SK-N-SH (cell line): ENCODE measurements around the gene USP32. TPM values are rescaled to one million over a fixed set of nuclear protein-coding genes. Genes with fewer than 3 reads are reported as not detected.

ENCODE experiments used
- CTCF ChIA-PET: fragments of 300-600, 350-600 bp; formaldehyde crosslinking; extraction: SDS; loops from one replicate; lab custom pipeline; 2021; lab: Yijun Ruan, JAX
- POLR2A ChIA-PET: fragments of 350-600 bp; sonication (Branson Sonifier 250); formaldehyde crosslinking; extraction: SDS; loops from one replicate; lab custom pipeline; 2020; ENCODE audit warnings: antibody characterized with exemption, inconsistent platforms; lab: Yijun Ruan, JAX
- DNase-seq: peaks from one replicate; pipeline ENCODE4 v3.0.0; 2012
- H2AFZ ChIP-seq: fragments of 200-600 bp; sonication (generic); 2 replicates; pipeline ENCODE4 v1.8.1; 2016; ENCODE audit warnings: antibody characterized with exemption, mild to moderate bottlenecking, low read depth
- H3F3A ChIP-seq: fragments of 200-600 bp; sonication (generic); replicated peaks from 2 replicates; pipeline ENCODE3; 2016; ENCODE audit warnings: antibody characterized with exemption, mild to moderate bottlenecking; ENCODE audit not compliant: insufficient read depth
- H3K27ac ChIP-seq, 2 experiments: fragments of 200-500 bp in 1 of 2; fragments of 200-600 bp in 1 of 2; sonication (Bioruptor generic) in 1 of 2; sonication (generic), shearing (Covaris generic) in 1 of 2; 2 replicates each; pipeline versions ENCODE4 v1.5.1 to v1.6.1; 2014 to 2016; ENCODE audit warnings: low read depth in 2 of 2, inconsistent platforms in 1 of 2, low read length in 1 of 2, mild to moderate bottlenecking in 1 of 2, mixed read lengths in 1 of 2
- H3K27me3 ChIP-seq: fragments of 200-600 bp; sonication (generic), shearing (Covaris generic); 2 replicates; pipeline ENCODE4 v1.6.1; 2016; ENCODE audit warnings: mixed run types; ENCODE audit not compliant: insufficient read depth
- H3K36me3 ChIP-seq, 2 experiments: fragments of 200-500 bp in 1 of 2; fragments of 200-600 bp in 1 of 2; sonication (Bioruptor generic) in 1 of 2; sonication (generic) in 1 of 2; replicated peaks in 1 of 2; 2 replicates each; pipeline versions ENCODE3 to v1.5.1; 2014 to 2016; ENCODE audit warnings: low read length in 1 of 2, mild to moderate bottlenecking in 1 of 2; ENCODE audit not compliant: insufficient read depth in 2 of 2, control insufficient read depth in 1 of 2
- H3K4me1 ChIP-seq, 2 experiments: fragments of 200-500 bp in 1 of 2; fragments of 200-600 bp in 1 of 2; sonication (Bioruptor generic) in 1 of 2; sonication (generic), shearing (Covaris generic) in 1 of 2; 2 replicates each; pipeline versions ENCODE4 v1.5.1 to v1.6.1; 2014 to 2016; ENCODE audit warnings: low read depth in 1 of 2, low read length in 1 of 2, mixed run types in 1 of 2; ENCODE audit not compliant: insufficient read depth in 2 of 2, control insufficient read depth in 1 of 2
- H3K4me2 ChIP-seq: fragments of 200-600 bp; sonication (generic), shearing (Covaris generic); 2 replicates; pipeline ENCODE4 v1.6.1; 2017; ENCODE audit warnings: mixed run types
- H3K4me3 ChIP-seq, 2 experiments: fragments of 200-500 bp in 1 of 2; fragments of 200-600 bp in 1 of 2; sonication (Bioruptor generic) in 1 of 2; sonication (generic), shearing (Covaris generic) in 1 of 2; 2 replicates each; pipeline versions ENCODE4 v1.5.1 to v1.8.1; 2014 to 2016; ENCODE audit warnings: low read depth in 2 of 2, inconsistent platforms in 1 of 2, low read length in 1 of 2, mild to moderate bottlenecking in 1 of 2, mixed read lengths in 1 of 2, moderate library complexity in 1 of 2
- H3K79me2 ChIP-seq: fragments of 200-600 bp; sonication (generic); 2 replicates; pipeline ENCODE4 v1.8.1; 2017; ENCODE audit warnings: mild to moderate bottlenecking; ENCODE audit not compliant: insufficient read depth
- H3K9ac ChIP-seq: fragments of 200-600 bp; sonication (generic); 2 replicates; pipeline ENCODE4 v1.6.1; 2017; ENCODE audit warnings: mixed run types
- H3K9me2 ChIP-seq: fragments of 200-600 bp; sonication (generic); 2 replicates; pipeline ENCODE4 v1.6.1; 2017; ENCODE audit warnings: mixed run types
- H3K9me3 ChIP-seq: fragments of 200-600 bp; sonication (generic); 2 replicates; pipeline ENCODE4 v1.6.1; 2017; ENCODE audit warnings: mixed run types, mild to moderate bottlenecking, moderate library complexity
- H4K20me1 ChIP-seq: fragments of 200-600 bp; sonication (generic); 2 replicates; pipeline ENCODE4 v1.6.1; 2017; ENCODE audit warnings: mild to moderate bottlenecking, mixed run types; ENCODE audit not compliant: insufficient read depth
- CTCF ChIP-seq: fragments of 200-600 bp; sonication (generic); IDR thresholded peaks from 2 replicates; pipeline ENCODE4 v1.6.1; 2017; ENCODE audit warnings: antibody characterized with exemption, mild to moderate bottlenecking, moderate library complexity
- JUND ChIP-seq: IDR thresholded peaks from 2 replicates; pipeline ENCODE4 v1.4.0; 2012
- MXI1 ChIP-seq: IDR thresholded peaks from 2 replicates; pipeline ENCODE4 v1.6.1; 2012; ENCODE audit warnings: mild to moderate bottlenecking, low read depth, low read length, improper control_type of control experiment
- NFIC ChIP-seq: IDR thresholded peaks from 2 replicates; pipeline ENCODE4 v1.4.0; 2012; ENCODE audit warnings: borderline replicate concordance
- PBX3 ChIP-seq: IDR thresholded peaks from 2 replicates; pipeline ENCODE4; 2012
- POLR2AphosphoS5 ChIP-seq: IDR thresholded peaks from 2 replicates; pipeline ENCODE4 v1.6.1; 2012; ENCODE audit warnings: low read depth, low read length
- SIN3A ChIP-seq: IDR thresholded peaks from 2 replicates; pipeline ENCODE4 v1.6.1; 2012; ENCODE audit warnings: low read depth, mild to moderate bottlenecking, low read length, moderate library complexity, borderline replicate concordance
- TEAD4 ChIP-seq: IDR thresholded peaks from 2 replicates; pipeline ENCODE4 v1.4.0; 2012; ENCODE audit warnings: mild to moderate bottlenecking, borderline replicate concordance; ENCODE audit not compliant: insufficient read depth
- YY1 ChIP-seq: IDR thresholded peaks from 2 replicates; pipeline ENCODE4 v1.4.0; 2012; ENCODE audit warnings: low read depth, mild to moderate bottlenecking
- WGBS: methylation state at CpG from one replicate; pipeline ENCODE4 v1.1.6; 2017; ENCODE audit warnings: low lambda C conversion rate; 5-methylcytosine and 5-hydroxymethylcytosine counted together
- polyA plus RNA-seq, 3 experiments: library from polyadenylated mRNA; depleted of rRNA; stranded (reverse); fragments of >200 nt; gene quantifications; 2 replicates each; pipeline ENCODE4 v1.2.3, GENCODE V29; 2012
- TF ChIP-seq, protein P1 (sequence below): IDR thresholded peaks from 2 replicates; pipeline ENCODE4 v1.4.0; 2012; ENCODE audit warnings: low read depth

USP32 gene
- polyA plus RNA-seq, 1 of the 3 experiments (the other 2 are of a cell fraction) = 25.6 TPM

DNA sequence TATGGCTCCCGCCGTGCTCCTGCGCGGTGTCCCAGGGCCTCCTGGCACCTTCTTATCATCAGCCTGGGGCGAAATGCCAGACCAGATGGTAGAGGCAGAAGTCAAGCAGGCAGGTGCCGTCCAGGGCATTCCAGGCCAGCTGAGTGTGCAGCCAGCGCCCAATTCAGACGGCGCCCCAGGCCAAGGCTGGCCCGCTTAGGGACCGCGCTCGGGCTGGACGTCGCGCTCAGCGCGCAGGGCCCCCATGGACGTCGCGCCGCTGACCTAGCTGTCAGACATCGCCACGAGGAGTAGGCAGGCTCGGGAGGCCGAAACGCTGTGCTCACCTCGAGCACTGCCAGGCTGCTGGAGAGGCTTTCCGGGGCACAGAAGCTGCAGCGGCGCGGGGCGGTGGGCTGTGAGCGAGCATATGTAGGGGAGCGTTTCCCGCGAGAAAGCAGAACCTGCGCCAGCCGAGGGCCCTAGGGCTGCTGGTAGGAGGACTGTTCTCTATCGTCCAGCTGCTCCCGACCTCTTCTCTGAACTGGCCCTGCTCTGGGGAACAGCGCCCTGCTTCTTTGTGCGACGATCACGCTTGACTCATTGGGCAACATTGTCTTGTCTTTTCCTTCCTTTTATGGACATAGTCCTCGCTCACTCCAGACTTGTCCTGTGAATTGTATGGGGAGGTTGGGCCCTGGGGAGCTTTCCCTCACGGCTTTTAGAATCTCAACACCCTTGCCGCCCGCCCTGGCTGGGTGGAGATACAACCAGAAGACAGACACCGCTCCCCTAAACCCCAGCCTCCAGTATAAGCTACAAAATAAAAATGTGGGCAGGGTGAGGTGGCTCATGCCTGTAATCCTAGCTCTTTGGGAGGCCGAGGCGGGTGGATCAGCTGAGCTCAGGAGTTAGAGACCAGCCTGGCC, 250.6 kb downstream of the USP32 start:
- H3K4me2 ChIP-seq = no peak overlapping the region

More for the DNA sequence above, 250.6 kb downstream of the USP32 start:
- H3K9ac ChIP-seq = no peak overlapping the region
- no peaks in the 10 kb centered on the region for H3K9me3 ChIP-seq
- H3K4me1 ChIP-seq = peaks cover 9 to 15% of the 10 kb centered on the region in 2 experiments; a peak in 3 of 4 replicates
- H3K4me3 ChIP-seq = no peak overlapping the region
- H3K27ac ChIP-seq = peak overlapping the region in 1 of 2 experiments; percentile 83; a peak in 1 of 4 replicates
- ChIA-PET CTCF (interaction anchor here (0.7 to 4.1 kb wide), 36 partner anchors 8 to 540 kb away, joined by 3 to 32 read pairs (median 5); no protein-coding TSS in a partner anchor), POLR2A (no interaction called here)
- H2AFZ ChIP-seq = peak overlapping the region; percentile 98; the same call in 1 of the 2 replicates
- H3F3A ChIP-seq = peaks cover 9% of the 10 kb centered on the region
- H4K20me1 ChIP-seq = no peaks in the 10 kb centered on the region
- no peaks in the 10 kb centered on the region for H3K27me3 ChIP-seq
- 75% methylated on average over 37 of the region's 52 CpGs for WGBS
- no peaks in the 10 kb centered on the region for H3K9me2 ChIP-seq
- no peak for TF ChIP-seq MXI1
- TF ChIP-seq NFIC = no peak
- no peak for TF ChIP-seq CTCF
- TF ChIP-seq, protein P1, sequence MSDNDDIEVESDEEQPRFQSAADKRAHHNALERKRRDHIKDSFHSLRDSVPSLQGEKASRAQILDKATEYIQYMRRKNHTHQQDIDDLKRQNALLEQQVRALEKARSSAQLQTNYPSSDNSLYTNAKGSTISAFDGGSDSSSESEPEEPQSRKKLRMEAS = no peak
- no peak for TF ChIP-seq YY1
- no peak for TF ChIP-seq POLR2AphosphoS5
- no peak for TF ChIP-seq SIN3A
- TF ChIP-seq PBX3 = no peak
- TF ChIP-seq TEAD4 = no peak
- TF ChIP-seq JUND = no peak
- peak; percentile 34 for DNase-seq
- no peaks in the 10 kb centered on the region for H3K36me3 ChIP-seq
- H3K79me2 ChIP-seq = no peaks in the 10 kb centered on the region
